Lower leg skin (tissue), 4 donors: ENCODE results near the gene MTRF1. TPM values are rescaled to one million over a fixed set of nuclear protein-coding genes. Genes with fewer than 3 reads are reported as not detected.

Experiments used
- DNase-seq, 2 donors: peaks; one replicate each; pipeline ENCODE4 v3.0.0-alpha.2; 2019; ENCODE audit warnings: low spot score in 2 of 2
- H3K4me3 ChIP-seq: fragments of 200-600 bp; sonication (generic); 2 replicates; pipeline ENCODE4 v1.5.1; 2017; ENCODE audit warnings: mild to moderate bottlenecking, low read depth; ENCODE audit not compliant: poor library complexity, severe bottlenecking
- CTCF ChIP-seq, 3 donors: fragments of 450-650 bp; IDR thresholded peaks; one replicate each; pipeline ENCODE4 v1.5.1; 2016; ENCODE audit warnings: antibody characterized with exemption in 3 of 3, mild to moderate bottlenecking in 3 of 3, moderate library complexity in 2 of 3
- POLR2A ChIP-seq, 2 donors: fragments of 450-650 bp; IDR thresholded peaks; one replicate each; pipeline ENCODE4 v1.6.1; 2016 to 2017; ENCODE audit warnings: antibody characterized with exemption in 2 of 2, mild to moderate bottlenecking in 1 of 2, moderate library complexity in 1 of 2
- WGBS, 2 donors: methylation state at CpG; one replicate each; pipeline ENCODE4 v1.1.5; 2018; 5-methylcytosine and 5-hydroxymethylcytosine counted together
- intact Hi-C: fragments of 100-400 bp; cut with DNase I; formaldehyde crosslinking; loops from one replicate; pipeline ENCODE4 v1.15.0; 2023; ENCODE audit warnings: low total_unique reads
- total RNA-seq, 4 donors: library from RNA; depleted of rRNA; stranded (reverse); fragments of >200 nt; gene quantifications; one replicate each; pipeline ENCODE4 v1.1.0, GENCODE V29; 2016

MTRF1 gene
- total RNA-seq, 4 donors from 2014 or later, result 4.2 to 13.5 (median 6.1) TPM

GRCh38 chr13:41296879-41297646 lies 33.7 kb upstream of the MTRF1 start:
- TF ChIP-seq POLR2A (IDR thresholded peaks at IDR 0.05) (no peak), CTCF (IDR thresholded peaks at IDR 0.05) (no peak)

GRCh38 chr13:41295973-41296372 lies 32.6 kb upstream of the MTRF1 start:
- intact Hi-C loops, result no loop called here
- no peak for TF ChIP-seq CTCF (IDR thresholded peaks at IDR 0.05)
- TF ChIP-seq POLR2A (IDR thresholded peaks at IDR 0.05), result no peak

More at GRCh38 chr13:41296879-41297646, 33.7 kb upstream of the MTRF1 start:
- no peak for DNase-seq
- intact Hi-C loops, result no loop called here
- no peak overlapping the region for H3K4me3 ChIP-seq
- 79 to 80% methylated on average over 3 of the region's 3 CpGs for WGBS, 2 donors

GRCh38 chr13:41294914-41295313 lies 31.5 kb upstream of the MTRF1 start:
- no peak overlapping the region for H3K4me3 ChIP-seq
- DNase-seq, result no peak
- intact Hi-C loops, result no loop called here
- TF ChIP-seq CTCF (IDR thresholded peaks at IDR 0.05) (no peak), POLR2A (IDR thresholded peaks at IDR 0.05) (no peak)
- WGBS, 2 donors, result 92 to 100% methylated on average over 1 of the region's 1 CpG

More at GRCh38 chr13:41295973-41296372, 32.6 kb upstream of the MTRF1 start:
- 85 to 100% methylated on average over 1 of the region's 1 CpG for WGBS, 2 donors
- H3K4me3 ChIP-seq, result no peak overlapping the region
- DNase-seq, result no peak

- DNase-seq, result no peak
- WGBS, 2 donors, result 89 to 91% methylated on average over 1 of the region's 1 CpG
- TF ChIP-seq POLR2A (IDR thresholded peaks at IDR 0.05), result no peak
- TF ChIP-seq CTCF (IDR thresholded peaks at IDR 0.05), result no peak
- intact Hi-C loops, result no loop called here
- H3K4me3 ChIP-seq, result no peak overlapping the region
Measured at GRCh38 chr13:41293272-41293671, 29.9 kb upstream of the MTRF1 start.

GRCh38 chr13:41291246-41291645 lies 27.9 kb upstream of the MTRF1 start:
- 91 to 93% methylated on average over 7 of the region's 7 CpGs for WGBS, 2 donors
- DNase-seq, result no peak

More at GRCh38 chr13:41291246-41291645, 27.9 kb upstream of the MTRF1 start:
- TF ChIP-seq POLR2A (IDR thresholded peaks at IDR 0.05) (no peak), CTCF (IDR thresholded peaks at IDR 0.05) (no peak)
- intact Hi-C loops, result no loop called here
- H3K4me3 ChIP-seq, result no peak overlapping the region
